GM08714 (cell line): ENCODE results near the gene HAUS6.
A peak's percentile ranks its signal among the peaks of the same experiment; 100 is the strongest.
"Not testable (repeated sequence)": the region's sequence is repeated elsewhere in the genome, so short reads cannot be mapped to it uniquely, and the experiment has no call there.

ENCODE experiments used
- H3K4me3 ChIP-seq: fragments of 200-500 bp; sonication (Bioruptor generic); 2 replicates; pipeline ENCODE4 v1.5.1; 2014; ENCODE audit warnings: mild to moderate bottlenecking, low read length, inconsistent platforms
- ZNF274 ChIP-seq: IDR thresholded peaks from 2 replicates; pipeline ENCODE4 v1.6.1; 2012; ENCODE audit warnings: mild to moderate bottlenecking, low read depth, low read length

HAUS6 gene

DNA sequence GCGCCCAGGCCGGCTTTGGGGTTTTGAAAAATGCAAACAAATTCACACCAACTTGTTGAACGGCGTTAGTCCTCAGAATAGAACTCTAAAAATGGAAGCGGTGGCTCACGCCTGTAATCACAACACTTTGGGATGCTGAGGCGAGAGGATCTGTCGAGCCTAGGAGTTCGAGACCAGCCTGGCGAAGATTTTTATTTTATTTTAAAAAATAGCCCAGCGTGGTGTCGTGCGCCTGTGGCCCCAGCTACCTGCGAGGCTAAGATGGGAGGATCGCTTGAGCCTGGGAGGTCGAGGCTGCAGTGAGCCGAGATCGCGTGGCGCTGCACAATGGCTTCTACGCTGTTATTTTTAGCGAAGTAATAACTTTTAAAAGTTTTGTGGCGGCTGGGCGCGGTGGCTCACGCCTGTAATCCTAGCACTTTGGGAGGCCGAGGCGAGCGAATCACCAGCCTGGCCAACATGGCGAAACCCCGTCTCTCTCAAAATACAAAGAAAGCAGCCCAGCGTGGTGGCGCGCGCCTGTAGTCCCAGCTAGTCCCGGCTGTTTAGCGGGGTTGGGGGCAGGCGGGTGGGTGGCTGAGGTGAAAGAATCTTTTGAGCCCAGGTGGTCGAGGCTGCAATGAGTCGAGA, 25.3 kb upstream of the HAUS6 start:
- peak overlapping the region; percentile 92; the same call in 1 of the 2 replicates for H3K4me3 ChIP-seq
- TF ChIP-seq ZNF274, result no peak

DNA sequence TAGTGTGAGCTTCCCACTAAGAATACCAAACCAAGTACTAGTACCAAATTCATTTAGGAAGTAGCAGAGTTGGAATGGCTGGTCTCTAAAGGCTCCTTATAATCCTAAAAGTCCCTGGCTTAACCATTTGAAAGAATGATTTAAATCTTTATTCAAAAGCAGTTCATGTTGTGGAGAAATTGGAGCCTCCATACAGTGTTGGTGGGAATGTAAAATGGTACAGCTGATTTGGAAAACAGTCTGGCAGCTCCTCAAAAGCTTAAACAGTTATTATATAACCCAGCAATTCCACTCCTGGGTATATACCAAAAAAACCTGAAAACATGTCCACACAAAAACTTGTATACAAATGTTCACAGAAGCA, 21.7 kb upstream of the HAUS6 start:
- TF ChIP-seq ZNF274, result no peak
- no peak overlapping the region for H3K4me3 ChIP-seq

DNA sequence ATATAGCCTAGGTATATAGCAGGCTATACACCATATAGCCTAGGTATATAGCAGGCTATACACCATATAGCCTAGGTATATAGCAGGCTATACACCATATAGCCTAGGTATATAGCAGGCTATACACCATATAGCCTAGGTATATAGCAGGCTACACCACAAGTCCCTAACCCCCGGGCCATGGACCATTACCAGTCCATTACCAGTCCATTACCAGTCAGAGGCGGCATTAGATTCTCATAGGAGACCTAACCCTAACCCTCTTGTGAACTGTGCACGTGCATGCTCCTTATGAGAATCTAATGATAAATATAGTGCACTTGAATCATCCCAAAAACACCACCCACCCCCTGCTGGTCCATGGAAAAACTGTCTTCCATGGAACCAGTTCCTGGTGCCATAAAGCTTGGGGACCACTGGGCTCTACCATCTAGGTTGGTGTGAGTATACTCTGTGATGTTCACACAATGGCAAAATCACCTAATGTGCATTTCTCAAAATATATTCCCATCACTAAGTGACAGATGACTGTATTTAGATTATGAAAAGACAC, 19.9 kb upstream of the HAUS6 start:
- TF ChIP-seq ZNF274, result no peak
- no peak overlapping the region for H3K4me3 ChIP-seq

DNA sequence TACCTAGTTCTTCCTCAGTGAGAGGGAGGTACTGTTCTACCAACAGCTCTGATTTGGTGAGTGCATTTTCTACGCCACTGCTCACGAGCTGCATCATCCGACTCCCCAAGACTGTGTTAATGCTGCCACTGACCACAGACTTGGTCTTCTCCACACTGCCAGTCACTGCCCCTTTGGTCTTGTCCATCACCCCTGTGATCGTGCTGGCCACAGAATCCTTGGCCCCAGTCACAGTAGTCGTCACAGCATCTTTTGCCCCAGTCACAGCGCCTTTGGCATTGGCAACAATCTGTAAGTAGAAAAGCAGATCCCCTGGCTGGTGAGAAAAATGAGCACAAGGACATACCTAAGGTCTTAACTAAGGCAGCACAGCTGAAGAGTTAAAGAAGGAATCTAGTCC, 18.2 kb upstream of the HAUS6 start:
- no peak overlapping the region for H3K4me3 ChIP-seq
- TF ChIP-seq ZNF274, result no peak

DNA sequence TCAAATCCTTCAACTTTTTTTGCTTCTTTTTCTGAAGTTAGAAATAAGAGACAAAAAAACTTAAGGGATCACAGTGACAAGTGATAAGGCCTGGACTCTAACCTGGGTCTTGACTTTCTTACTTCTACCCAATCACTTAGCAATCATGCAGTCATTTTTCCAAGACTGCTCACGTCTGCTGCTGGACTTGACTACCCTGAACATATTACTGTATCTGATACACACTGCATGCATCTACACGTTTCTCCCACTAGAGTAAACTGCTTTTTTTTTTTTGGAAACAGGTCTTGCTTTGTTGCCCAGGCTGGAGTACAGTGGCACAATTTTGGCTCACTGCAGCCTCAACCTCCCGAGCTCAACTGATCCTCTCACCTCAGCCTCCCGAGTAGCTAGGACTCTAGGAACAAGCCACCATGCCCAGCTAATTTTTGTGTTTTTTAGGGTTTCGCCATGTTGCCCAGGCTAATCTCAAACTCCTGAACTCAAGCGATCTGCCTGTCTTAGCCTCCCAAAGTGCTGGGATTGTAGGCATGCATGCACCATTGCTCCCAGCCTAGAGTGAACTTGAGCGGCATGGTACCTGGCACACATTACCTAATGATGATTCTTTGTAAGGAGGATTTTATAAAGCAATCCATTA, 17.2 kb upstream of the HAUS6 start:
- H3K4me3 ChIP-seq, result no peak overlapping the region
- no peak for TF ChIP-seq ZNF274

DNA sequence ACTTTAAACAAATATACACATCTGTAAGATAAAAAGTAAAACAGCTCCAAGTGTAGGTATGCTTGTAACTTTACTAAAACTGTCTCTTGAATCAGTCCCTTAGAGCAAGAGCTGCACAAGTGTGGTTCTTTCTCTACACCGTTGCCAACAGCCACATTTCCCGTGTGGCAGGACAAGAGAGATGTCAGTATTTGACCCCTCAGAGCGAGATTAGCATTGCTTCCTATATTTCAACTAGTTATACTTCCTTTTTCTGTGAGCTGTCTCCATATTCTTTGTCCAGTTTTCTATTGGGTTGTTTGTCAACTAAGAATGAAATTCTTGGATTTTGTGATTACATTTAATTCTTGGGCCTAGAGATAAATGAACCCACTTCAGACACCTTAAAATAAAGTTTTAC, 16.5 kb upstream of the HAUS6 start:
- no peak for TF ChIP-seq ZNF274
- no peak overlapping the region for H3K4me3 ChIP-seq

DNA sequence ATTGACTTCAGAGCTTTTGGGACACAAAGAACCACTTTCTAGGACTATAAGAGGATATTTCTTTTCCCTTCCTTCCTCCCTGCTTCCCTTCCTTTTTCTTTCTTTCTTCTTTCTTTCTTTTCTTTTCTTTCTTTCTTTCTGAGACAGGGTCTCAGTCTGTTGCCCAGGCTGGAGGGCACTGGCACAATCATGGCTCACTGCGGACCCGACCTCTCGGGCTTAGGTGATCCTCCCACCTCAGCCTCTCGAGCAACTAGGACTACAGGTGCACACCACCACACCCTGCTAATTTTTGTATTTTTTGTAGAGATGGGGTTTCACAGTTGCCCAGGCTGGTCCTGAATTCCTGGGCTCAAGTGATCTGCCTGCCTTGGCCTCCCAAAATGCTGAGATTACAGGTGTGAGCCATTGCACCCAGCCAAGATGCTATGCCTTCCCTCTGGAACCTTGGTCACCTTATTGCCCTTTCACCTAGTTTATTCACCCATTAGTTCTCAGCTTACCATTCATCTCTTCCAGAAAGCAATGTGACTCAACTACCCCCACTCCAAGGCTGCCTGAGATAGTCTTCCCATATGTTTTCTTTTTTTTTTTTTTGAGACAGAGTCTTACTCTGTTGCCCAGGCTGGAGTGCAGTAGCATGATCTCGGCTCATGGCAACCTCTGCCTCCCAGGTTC, 14.5 kb upstream of the HAUS6 start:
- H3K4me3 ChIP-seq, result no peak overlapping the region
- TF ChIP-seq ZNF274, result no peak

DNA sequence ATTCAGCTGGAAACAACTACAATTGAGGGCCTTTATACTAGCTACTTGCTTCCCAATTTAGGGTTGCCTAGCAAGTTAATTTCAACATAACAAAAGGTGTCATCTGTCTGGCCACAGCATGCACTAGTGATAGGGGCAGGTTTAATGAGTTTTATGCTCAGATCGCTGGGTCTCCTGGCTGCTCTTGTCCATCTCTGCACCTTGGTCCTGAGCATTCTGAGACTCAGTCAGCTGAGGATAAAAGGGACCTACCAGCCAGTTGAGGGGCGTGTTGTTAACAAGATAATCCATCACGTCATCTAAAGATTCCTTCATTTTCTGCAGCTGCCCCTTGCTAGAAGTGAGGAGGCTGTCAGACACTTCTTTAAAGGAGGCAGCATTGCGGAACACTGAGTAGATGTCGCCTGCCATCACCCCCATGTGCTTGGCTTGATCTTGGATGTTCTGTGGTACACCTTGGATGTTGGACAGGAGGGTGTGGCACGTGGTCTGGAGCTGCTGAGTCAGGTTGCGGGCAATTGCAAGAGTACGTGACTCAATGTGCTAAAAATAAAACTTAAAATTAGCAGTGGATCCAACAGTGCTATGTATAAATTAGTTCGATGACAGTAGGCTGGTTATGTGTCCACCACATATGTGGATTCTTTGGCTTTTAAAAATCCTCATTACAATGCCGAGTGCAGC, 13.5 kb upstream of the HAUS6 start:
- H3K4me3 ChIP-seq, result no peak overlapping the region
- TF ChIP-seq ZNF274, result no peak

DNA sequence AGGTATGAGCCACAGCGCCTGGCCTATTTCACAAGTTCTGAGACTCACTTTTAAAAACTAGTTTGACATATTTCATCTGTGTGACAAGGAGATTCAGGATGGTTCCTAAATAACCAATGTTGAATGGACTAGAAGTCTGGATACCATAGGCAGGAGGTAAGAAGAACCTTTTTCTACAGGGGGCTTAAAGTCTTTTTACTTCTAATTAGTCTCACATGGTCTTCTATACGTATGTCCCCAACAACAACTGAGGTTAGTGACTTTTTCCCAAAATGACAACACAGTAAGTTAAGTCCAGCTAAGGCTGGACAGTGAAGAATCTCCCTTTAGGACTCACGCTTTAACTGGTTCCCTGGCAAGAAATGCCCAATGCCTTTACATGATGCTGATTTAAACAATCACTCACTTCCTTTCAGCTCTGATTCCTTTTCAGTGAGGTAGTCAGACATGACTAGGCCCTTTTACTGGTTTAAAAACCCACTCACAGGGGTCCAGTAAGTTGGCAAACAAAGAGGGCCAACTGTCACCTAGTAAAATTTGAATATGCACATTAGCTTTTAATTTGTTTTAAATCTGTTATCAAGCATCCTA, 12.1 kb upstream of the HAUS6 start:
- TF ChIP-seq ZNF274, result no peak
- H3K4me3 ChIP-seq, result no peak overlapping the region

DNA sequence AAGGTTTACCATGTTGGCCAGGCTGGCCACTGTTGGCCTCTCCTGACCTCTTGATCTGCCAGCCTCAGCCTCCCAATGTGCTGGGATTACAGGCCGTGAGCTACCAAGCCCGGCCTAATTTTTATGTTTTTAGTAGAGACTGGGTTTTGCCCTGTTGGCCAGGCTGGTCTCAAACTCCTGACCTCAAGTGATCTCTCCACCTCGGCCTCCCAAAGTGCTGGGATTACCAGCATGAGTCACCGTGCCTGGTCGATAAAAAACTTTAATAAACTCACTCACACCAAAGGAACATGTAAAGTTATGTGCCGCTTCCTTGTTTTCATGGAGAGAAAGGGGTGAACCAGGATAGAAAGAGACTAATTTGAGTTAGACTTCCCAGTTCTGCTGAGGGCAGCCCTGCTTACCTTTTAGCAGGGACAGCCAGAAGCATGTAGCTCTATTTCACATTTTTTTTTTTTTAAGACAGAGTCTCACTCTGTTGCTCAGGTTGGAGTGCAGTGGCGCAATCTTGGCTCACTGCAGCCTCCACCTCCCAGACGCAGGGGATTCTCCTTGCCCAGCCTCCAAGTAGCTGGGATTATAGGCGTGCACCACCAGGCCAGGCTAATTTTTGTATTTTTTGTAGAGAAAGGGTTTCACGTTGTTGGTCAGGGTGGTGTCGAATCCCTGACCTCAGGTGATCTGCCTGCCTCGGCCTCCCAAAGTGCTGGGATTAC, 11.4 kb upstream of the HAUS6 start:
- no peak overlapping the region for H3K4me3 ChIP-seq
- no peak for TF ChIP-seq ZNF274

DNA sequence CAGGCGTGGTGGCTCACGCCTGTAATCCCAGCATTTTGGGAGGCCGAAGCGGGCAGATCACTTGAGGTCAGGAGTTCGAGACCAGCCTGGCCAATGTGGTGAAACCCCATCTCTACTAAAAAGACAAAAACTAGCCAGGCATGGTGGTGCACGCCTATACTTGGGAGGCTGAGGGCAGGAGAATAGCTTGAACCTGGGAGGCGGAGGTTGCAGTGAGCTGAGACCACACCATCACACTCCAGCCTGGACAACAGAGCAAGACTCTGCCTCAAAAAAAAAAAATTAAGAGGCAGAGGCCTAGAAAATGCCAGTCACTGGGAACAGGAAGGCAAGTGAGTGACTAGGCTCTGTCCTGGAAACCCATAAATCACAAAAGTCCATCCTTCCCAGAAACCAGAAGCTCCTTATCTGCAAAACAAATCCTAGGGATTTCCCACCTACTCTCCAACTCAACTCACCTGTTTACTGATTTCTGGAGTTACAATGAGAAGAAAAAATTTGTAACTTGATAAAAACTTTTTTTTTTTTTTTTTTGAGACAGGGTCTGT, 10.4 kb upstream of the HAUS6 start:
- not testable (repeated sequence) for H3K4me3 ChIP-seq

DNA sequence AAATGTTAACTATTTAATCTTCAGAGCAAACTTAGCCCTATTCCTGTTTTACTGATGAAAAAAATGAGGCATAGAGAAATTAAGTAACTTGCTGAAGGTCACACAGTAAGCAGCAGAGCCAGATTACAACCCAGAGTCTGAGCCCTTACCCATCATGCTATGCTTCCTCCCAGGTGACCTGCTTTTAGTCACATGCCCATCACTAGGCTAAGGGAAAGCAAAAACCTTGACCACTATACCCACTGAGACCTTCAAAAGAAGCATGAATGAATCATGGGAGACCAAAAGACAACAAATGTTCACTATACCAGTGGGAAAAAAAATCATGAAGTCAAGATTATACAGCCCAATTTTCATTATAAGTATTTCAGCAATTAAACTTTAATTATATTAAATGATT, 5.3 kb upstream of the HAUS6 start:
- no peak overlapping the region for H3K4me3 ChIP-seq
- TF ChIP-seq ZNF274, result no peak

DNA sequence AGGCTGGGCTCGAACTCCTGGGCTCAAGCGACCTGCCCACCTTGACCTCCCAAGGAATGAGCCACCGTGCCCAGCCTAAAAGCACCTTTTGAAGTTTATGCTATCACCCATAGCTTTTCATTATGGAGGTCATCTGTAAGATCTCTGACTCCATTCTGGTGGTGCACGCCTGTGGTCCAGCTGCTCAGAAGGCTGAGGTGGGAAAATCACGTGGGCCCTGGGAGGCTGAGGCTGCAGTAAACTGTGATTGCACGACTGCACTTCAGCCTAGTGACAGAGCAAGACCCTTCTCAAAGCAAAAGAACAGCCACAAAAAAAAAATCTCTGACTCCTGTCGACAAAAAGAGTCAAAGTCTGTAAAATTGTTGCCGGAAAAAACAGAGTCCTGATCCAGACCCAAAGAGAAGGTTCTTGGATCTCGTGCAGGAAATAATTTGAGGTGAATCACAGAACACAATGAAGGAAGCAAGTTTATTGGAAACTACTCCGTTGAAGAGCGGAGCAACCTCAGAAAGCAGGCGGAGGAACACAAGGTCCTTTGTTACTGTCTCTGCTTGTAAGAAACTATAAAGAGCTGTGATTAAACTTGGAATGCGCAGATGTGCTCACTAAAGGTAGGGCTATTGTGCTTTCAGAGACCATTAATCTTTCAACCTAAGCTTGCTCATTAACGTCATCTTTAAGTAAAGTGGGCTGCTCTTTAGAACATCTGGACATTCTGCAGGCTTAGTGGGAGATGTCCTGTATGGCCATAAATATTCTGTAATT, 2.0 kb upstream of the HAUS6 start:
- H3K4me3 ChIP-seq, result no peak overlapping the region
- no peak for TF ChIP-seq ZNF274
